UCSD-AML1 (cell line): ENCODE results near the gene CHN1.

Experiments used
- DNase-seq: peaks from one replicate; lab custom pipeline; 2025; ENCODE audit not compliant: unreplicated experiment; lab: John Stamatoyannopoulos, UW

CHN1 gene

GRCh38 chr2:175010848-175011254, 5.7 kb upstream of the CHN1 start:
- DNase-seq = no peak

GRCh38 chr2:175009917-175010621, 4.9 kb upstream of the CHN1 start:
- DNase-seq = no peak

DNA sequence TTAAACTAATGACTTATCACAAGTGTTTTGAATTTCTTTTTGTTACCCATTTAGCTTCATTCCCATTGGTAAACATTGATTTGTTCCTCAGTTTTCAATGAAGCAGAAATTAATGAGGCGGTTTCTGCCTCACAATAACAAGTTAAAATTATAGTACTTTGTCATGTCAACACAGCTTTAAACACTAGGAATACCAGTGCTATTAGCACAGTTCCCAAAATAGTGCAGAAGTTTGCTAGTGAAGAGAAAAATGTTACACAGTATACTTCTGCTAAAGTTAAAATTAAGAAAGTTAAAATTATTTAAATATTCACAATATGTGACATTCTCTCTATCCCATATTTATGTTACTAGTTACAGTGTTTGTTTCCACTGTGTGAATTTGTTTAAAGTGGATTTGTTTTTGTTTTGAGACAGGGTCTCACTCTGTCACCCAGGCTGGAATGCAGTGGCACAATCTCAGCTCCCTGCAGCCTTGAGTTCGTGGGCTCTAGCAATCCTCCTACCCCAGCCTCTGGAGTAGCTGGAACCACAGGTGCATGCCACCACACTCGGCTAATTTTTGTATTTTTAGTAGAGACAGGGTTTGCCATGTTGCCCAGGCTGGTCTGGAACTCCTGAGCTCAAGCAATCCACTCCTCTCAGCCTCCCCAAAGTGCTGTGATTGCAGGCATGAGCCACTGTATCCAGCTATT, 3.8 kb upstream of the CHN1 start:
- no peak for DNase-seq

- DNase-seq = no peak
Observed at GRCh38 chr2:175008009-175008408, 2.8 kb upstream of the CHN1 start.

GRCh38 chr2:175007510-175007909, 2.3 kb upstream of the CHN1 start:
- no peak for DNase-seq

GRCh38 chr2:175006281-175006680, 1.1 kb upstream of the CHN1 start:
- DNase-seq = no peak

- no peak for DNase-seq
Observed at GRCh38 chr2:175005733-175006264, 618 bp upstream of the CHN1 start.

- no peak for DNase-seq
Observed at GRCh38 chr2:175004730-175004979, 526 bp downstream of the CHN1 start.

DNA sequence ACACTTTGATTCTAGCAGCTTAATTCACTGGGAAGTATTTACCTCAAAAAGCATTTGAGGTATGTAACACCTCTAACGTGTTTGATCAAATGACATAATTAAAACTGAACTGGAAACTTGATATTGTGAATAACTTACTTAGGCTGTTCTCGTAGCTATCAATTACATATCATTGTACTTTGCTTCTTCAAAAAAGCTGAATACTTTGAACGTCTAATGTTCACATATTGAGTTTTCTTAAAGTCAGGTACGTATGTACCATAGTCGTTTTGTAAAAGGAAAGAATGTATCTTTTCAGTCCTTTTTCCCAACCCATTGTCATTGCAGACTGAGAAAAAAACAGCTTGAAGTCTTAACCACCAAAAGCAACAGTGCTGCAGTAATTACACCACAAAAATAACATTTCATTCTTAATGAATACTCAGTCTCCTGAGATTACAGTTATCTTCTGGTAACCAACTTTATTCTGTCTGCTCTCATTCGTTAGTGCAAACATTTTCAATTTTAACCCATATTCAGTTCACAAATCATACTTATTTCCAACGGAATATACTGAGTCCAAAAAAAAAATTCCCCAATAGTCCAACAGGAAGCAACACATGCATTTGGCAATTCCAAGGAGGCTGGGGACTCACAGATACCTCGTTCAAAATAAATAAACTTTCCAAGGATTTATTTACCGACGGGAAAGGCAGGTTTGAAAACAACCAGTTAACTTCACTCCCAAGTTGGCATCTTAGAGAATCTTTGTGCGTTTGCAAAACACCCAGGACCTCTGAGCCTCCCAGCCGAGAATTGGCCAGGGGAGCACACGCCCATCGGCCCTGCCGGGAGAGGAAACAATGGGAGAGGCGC, 1.1 kb downstream of the CHN1 start:
- no peak for DNase-seq

DNA sequence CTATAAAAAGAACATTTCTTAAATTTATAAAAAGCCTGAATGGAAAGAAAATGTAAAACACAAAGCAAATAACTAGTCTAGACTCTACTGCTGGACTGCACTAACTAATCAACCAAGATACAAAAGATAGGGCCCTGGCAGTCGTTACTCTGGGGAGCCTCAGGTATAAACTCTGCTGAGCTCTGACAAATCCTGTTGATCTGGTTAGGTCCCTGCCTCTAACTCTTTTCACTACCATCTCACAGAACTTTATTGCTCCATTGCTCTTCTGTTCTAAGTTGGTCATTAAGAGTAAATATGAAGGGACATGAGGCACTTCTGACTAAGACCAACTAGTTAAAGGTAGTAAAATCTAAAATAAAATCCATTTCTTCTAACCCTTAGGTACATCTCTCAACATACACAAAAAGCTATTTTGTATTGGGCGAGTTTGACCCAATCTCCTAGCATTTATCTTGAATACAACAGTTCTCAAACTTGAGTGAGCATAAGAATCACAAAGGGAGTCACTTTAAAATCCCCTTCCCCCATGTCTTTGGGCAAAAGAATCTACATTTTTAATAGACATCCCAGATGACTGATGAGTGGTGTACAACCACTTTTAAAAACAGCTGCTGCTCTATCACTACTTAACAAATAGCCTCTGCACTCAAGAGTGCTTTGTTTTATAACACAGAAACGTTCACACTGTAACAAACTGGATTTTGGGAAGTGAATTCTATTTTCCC, 2.5 kb downstream of the CHN1 start:
- DNase-seq = no peak

GRCh38 chr2:175001566-175001965, 3.6 kb downstream of the CHN1 start:
- no peak for DNase-seq

DNA sequence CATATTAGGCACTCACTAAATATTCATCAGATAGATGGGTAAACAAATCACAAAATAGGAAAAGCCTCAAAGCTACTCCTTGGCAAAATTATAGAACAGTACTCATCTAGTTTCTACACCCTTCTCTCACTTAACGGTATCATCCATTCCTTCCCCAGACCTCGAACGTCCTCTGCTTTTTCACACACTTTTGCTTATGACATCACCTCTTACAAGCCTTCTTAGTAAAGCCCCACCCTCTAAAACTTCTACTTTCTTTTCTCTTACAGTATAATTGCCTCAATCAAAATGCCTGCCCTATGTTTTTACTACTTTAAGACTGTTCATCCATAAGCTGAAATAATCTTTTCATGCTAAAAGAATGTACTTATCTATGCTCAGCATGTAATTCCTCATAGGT, 8.1 kb downstream of the CHN1 start:
- DNase-seq = no peak

- DNase-seq = no peak
Observed at GRCh38 chr2:174996622-174997021, 8.6 kb downstream of the CHN1 start.

- DNase-seq = no peak
Observed at GRCh38 chr2:174994381-174994780, 10.8 kb downstream of the CHN1 start.

DNA sequence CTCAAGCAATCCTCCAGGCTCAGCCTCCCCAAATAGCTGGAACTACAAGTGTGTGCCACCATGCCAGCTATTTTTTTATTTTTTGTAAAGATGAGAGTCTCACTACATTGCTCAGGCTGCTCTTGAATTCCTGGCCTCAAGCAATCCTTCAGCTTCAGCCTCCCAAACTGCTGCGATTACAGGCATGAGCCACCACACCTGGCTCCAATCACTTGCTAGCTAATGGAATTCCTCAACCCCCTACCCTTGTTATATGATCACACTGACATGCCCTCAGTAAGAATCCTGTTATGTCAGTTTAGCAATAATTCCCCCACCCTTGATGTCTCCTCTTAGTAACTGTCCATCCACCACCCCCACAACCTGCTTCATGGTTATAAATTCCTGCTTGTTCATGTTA, 12.3 kb downstream of the CHN1 start:
- no peak for DNase-seq

- no peak for DNase-seq
Observed at GRCh38 chr2:174985614-174986013, 19.6 kb downstream of the CHN1 start.

DNA sequence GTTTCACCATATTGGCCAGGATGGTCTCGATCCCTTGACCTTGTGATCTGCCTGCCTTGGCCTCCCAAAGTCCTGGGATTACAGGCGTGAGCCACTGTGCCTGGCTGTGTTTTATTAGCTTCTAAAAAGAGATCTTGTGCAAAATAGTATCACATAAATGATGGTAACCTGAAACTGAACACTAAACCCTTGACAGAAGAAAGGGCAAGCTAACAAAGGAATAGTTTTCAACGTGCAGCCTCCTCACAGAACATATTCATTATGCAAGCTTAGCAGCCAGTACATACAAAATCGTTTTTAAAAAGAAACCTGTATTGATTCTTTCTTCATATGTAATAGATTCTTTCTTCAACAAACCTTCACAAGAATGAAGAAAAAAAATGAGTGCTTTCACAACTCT, 20.6 kb downstream of the CHN1 start:
- DNase-seq = no peak

DNA sequence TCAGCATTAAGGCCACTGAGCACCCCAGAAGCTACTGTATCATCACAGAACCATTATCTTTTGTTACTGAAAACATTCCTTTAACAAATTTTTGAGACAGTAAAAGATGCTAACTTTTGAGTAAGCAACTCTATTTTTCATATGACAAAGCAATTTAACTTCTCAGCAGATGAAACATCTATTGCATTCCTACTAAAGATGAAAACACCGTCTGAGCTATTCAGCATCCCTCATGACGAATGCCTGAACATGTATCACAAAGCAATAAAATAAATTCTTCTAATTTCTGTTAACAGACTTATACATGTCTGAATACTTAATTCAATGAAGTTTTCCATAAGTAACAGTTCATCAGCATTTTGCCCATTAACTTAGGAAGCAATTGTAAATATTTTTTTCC, 23.9 kb downstream of the CHN1 start:
- no peak for DNase-seq

- DNase-seq = no peak
Observed at GRCh38 chr2:174979996-174980395, 25.2 kb downstream of the CHN1 start.

- no peak for DNase-seq
Observed at GRCh38 chr2:174977364-174977763, 27.8 kb downstream of the CHN1 start.

- DNase-seq = no peak
Observed at GRCh38 chr2:174974131-174974530, 31.1 kb downstream of the CHN1 start.
